Spinal cord (tissue), 10 donors: ENCODE measurements around the gene WDR81. TPM values are rescaled to one million over a fixed set of nuclear protein-coding genes. Genes with fewer than 3 reads are reported as not detected.

Source experiments
- DNase-seq, 6 donors: peaks; one replicate each; pipeline versions ENCODE4 v3.0.0 to v3.0.0-alpha.2; 2013 to 2015; ENCODE audit warnings: low spot score in 6 of 6, low read depth in 4 of 6
- H3K27ac ChIP-seq: one replicate; pipeline ENCODE4 v1.5.1; 2013; ENCODE audit warnings: low read depth, low read length, control low read depth
- H3K27me3 ChIP-seq: one replicate; pipeline ENCODE4 v1.6.1; 2013; ENCODE audit warnings: low read length; ENCODE audit not compliant: control insufficient read depth, insufficient read depth
- H3K36me3 ChIP-seq: one replicate; pipeline ENCODE4 v1.6.1; 2013; ENCODE audit warnings: low read length; ENCODE audit not compliant: control insufficient read depth, insufficient read depth
- H3K4me1 ChIP-seq: one replicate; pipeline ENCODE4 v1.6.1; 2013; ENCODE audit warnings: low read length; ENCODE audit not compliant: control insufficient read depth, insufficient read depth
- H3K4me3 ChIP-seq: one replicate; pipeline ENCODE4 v1.5.1; 2013; ENCODE audit warnings: low read depth, low read length, control low read depth
- H3K9me3 ChIP-seq: one replicate; pipeline ENCODE4 v1.6.1; 2013; ENCODE audit warnings: low read length; ENCODE audit not compliant: control insufficient read depth, insufficient read depth
- WGBS: methylation state at CpG from one replicate; pipeline ENCODE4 v1.1.5; 2013; ENCODE audit warnings: missing lambda C conversion rate; ENCODE audit not compliant: insufficient coverage; 5-methylcytosine and 5-hydroxymethylcytosine counted together
- polyA plus RNA-seq, 2 donors: library from polyadenylated mRNA; unstranded; fragments of 120-200 nt; gene quantifications; one replicate each; pipeline ENCODE4 v1.2.1, GENCODE V29; 2013; ENCODE audit not compliant: insufficient read length in 2 of 2
- total RNA-seq, 2 donors: library from RNA; depleted of rRNA in 1 of 2; stranded (reverse); fragments of 120-200 nt in 1 of 2; fragments of >200 nt in 1 of 2; gene quantifications; one replicate each; pipeline versions ENCODE4 v1.2.3 to v1.2.4, GENCODE V29; 2013 to 2014
- donor health status: healthy.

Gene WDR81
- total and polyA plus RNA-seq, 4 donors = 9.9 to 17.0 (median 13.9) TPM

- H3K27me3 ChIP-seq = no peaks in the 10 kb centered on the region
- no peak for DNase-seq
- peak overlapping the region; percentile 22 for H3K27ac ChIP-seq
- peaks cover 16% of the 10 kb centered on the region for H3K4me1 ChIP-seq
- 92% methylated on average over 14 of the region's 16 CpGs for WGBS
- H3K4me3 ChIP-seq = no peak overlapping the region
- H3K36me3 ChIP-seq = peaks cover 38% of the 10 kb centered on the region
- no peaks in the 10 kb centered on the region for H3K9me3 ChIP-seq
These were observed 62.9 kb downstream of the WDR81 start for GRCh38 chr17:1787301-1787902.

Other genes with a start within 250 kb of the WDR81 start
- gene MYO1C, start 232.0 kb upstream of the WDR81 start, total RNA-seq = 10 to 100 TPM; 23.3 to 38.4 TPM
- gene MYO1C, start 232.0 kb upstream of the WDR81 start, polyA plus RNA-seq = 10 to 100 TPM; 20.8 to 42.0 TPM
- 10 to 100 TPM; 22.5 to 30.2 TPM for gene INPP5K, start 208.1 kb upstream of the WDR81 start, total RNA-seq
- 10 to 100 TPM; 32.4 to 38.9 TPM for gene INPP5K, start 208.1 kb upstream of the WDR81 start, polyA plus RNA-seq
- 10 to 100 TPM; 37.7 to 38.6 TPM for gene PITPNA, start 161.9 kb upstream of the WDR81 start, total RNA-seq
- 100 to 1,000 TPM; 148 to 155 TPM for gene PITPNA, start 161.9 kb upstream of the WDR81 start, polyA plus RNA-seq
- 10 to 100 TPM; 17.2 to 19.6 TPM for gene SLC43A2, start 95.9 kb upstream of the WDR81 start, total RNA-seq
- gene SLC43A2, start 95.9 kb upstream of the WDR81 start, polyA plus RNA-seq = 10 to 100 TPM; 40.0 to 42.8 TPM
- gene SCARF1, start 79.0 kb upstream of the WDR81 start, total RNA-seq = 10 to 100 TPM in 1 of 2 donors, 1 to 10 TPM in 1; 4.2 to 10.7 TPM
- 1 to 10 TPM; 7.1 to 9.5 TPM for gene SCARF1, start 79.0 kb upstream of the WDR81 start, polyA plus RNA-seq
- gene RILP, start 74.8 kb upstream of the WDR81 start, total RNA-seq = 10 to 100 TPM in 1 of 2 donors, 1 to 10 TPM in 1; 7.3 to 14.7 TPM
- 10 to 100 TPM in 1 of 2 donors, 1 to 10 TPM in 1; 6.9 to 10.1 TPM for gene RILP, start 74.8 kb upstream of the WDR81 start, polyA plus RNA-seq
- 100 to 1,000 TPM; 138 to 151 TPM for gene PRPF8, start 39.8 kb upstream of the WDR81 start, total RNA-seq
- gene PRPF8, start 39.8 kb upstream of the WDR81 start, polyA plus RNA-seq = 100 to 1,000 TPM; 254 to 290 TPM
- 1 to 10 TPM; 2.1 to 3.2 TPM for gene TLCD2, start 14.3 kb upstream of the WDR81 start, total RNA-seq
- gene TLCD2, start 14.3 kb upstream of the WDR81 start, polyA plus RNA-seq = 1 to 10 TPM; 1.4 to 2.9 TPM
- 1 to 10 TPM in 1 of 2 donors, not detected in 1; 1.9 TPM for gene SERPINF2, start 18.2 kb downstream of the WDR81 start, total RNA-seq
- 1 to 10 TPM; 1.2 to 2.1 TPM for gene SERPINF2, start 18.2 kb downstream of the WDR81 start, polyA plus RNA-seq
- 100 to 1,000 TPM; 120 to 605 TPM for gene SERPINF1, start 37.4 kb downstream of the WDR81 start, total RNA-seq
- 100 to 1,000 TPM in 1 of 2 donors, 10 to 100 TPM in 1; 29.9 to 155 TPM for gene SERPINF1, start 37.4 kb downstream of the WDR81 start, polyA plus RNA-seq
- gene SMYD4, start 105.2 kb downstream of the WDR81 start, total RNA-seq = 10 to 100 TPM; 12.3 to 13.4 TPM
- 10 to 100 TPM; 11.8 to 20.1 TPM for gene SMYD4, start 105.2 kb downstream of the WDR81 start, polyA plus RNA-seq
- 10 to 100 TPM; 25.2 to 27.8 TPM for gene RPA1, start 105.3 kb downstream of the WDR81 start, total RNA-seq
- gene RPA1, start 105.3 kb downstream of the WDR81 start, polyA plus RNA-seq = 10 to 100 TPM; 88.3 to 89.5 TPM